IPS-18a (cell line): ENCODE measurements around the gene IQGAP2.

Experiments used
- H3K27ac ChIP-seq: one replicate; pipeline ENCODE4 v1.5.1; 2013; ENCODE audit warnings: low read length
- H3K27me3 ChIP-seq: one replicate; pipeline ENCODE4 v1.6.1; 2013; ENCODE audit warnings: mild to moderate bottlenecking, low read length; ENCODE audit not compliant: control insufficient read depth, insufficient read depth
- H3K36me3 ChIP-seq: one replicate; pipeline ENCODE4 v1.6.1; 2013; ENCODE audit warnings: low read depth, low read length; ENCODE audit not compliant: control insufficient read depth
- H3K4me1 ChIP-seq: one replicate; pipeline ENCODE4 v1.6.1; 2013; ENCODE audit warnings: low read depth, low read length; ENCODE audit not compliant: control insufficient read depth
- H3K4me3 ChIP-seq: one replicate; pipeline ENCODE4 v1.5.1; 2013; ENCODE audit warnings: low read length
- H3K9ac ChIP-seq: one replicate; pipeline ENCODE4 v1.6.1; 2013; ENCODE audit warnings: mild to moderate bottlenecking, low read length, moderate library complexity
- H3K9me3 ChIP-seq: one replicate; pipeline ENCODE4 v1.6.1; 2013; ENCODE audit warnings: low read depth, low read length; ENCODE audit not compliant: control insufficient read depth

IQGAP2 gene

DNA sequence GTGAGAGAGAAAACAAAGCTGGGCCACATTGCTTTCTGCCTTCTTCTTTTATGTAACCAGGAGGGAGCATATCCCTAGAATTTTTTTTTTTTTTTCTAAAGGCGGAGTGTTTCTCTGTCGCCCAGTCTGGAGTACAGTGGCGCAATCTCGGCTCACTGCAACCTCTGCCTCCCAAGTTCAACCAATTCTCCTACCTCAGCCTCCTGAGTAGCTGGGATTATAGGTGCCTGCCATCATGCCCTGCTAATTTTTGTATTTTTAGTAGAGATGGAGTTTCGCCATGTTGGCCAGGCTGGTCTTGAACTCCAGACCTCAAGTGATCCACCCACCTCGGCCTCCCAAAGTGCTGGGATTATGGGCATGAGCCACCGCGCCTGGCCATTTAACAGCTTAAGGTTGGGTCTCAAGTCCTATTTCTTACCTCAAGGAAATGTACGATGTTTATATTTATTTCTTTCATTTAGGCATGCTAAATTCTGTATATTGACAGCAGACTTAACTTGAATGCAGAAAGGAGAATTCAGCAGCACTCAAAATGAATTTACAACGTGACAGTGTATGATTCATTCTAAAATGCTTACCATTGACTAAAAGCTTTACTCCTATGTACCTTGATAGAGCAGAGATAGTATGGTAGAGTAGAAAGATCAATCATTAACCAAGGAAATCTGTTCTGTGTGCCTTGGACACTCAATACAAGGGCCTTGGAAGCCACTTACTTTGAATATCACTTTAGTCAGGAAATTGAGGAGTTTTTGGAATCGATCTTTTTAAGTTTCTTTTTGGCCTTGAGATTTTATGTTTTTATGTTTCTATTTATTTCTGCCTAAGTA, 119.2 kb downstream of the IQGAP2 start:
- Histone ChIP-seq H3K4me3 (no peak overlapping the region), H3K9ac (no peak overlapping the region), H3K36me3 (no peaks in the 10 kb centered on the region), H3K27me3 (no peaks in the 10 kb centered on the region), H3K9me3 (no peaks in the 10 kb centered on the region), H3K4me1 (peaks cover 40% of the 10 kb centered on the region), H3K27ac (no peak overlapping the region)

DNA sequence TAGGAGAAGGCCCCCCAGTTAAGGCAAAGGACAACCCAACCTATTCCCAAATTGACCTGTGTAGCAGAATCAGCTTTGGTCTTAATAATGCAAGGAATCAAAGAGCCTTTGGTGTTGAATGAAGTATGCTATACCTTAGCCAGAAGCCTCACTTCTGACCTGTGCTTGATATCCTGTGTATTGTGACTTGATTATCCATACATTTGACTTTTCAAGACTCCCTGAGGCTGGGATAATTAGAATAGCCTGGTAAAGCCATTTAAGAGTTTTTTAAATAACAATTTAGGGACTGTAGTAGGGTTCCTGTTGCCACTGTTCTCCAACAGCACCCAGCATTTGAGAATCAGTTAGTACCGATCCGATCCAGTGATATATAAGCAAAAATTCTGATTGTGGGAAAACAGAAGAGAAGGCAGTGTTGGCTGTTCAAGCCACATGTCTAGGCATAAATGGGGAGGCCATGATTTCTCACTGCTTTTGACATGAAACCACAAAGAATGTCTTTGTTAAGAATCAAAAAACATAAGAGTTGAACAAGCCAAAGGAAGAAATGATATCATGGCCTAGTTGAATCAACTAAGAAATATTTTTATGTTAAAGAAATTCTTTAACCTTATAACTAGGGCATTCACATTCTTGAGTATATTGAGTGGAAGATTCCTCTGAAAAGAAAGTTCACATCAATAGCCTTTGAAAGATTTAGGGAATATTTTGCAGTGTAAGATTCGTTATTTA, 121.2 kb downstream of the IQGAP2 start:
- no peaks in the 10 kb centered on the region for H3K36me3 ChIP-seq
- H3K27ac ChIP-seq, result peak overlapping the region; percentile 73
- peak overlapping the region; percentile 32 for H3K4me3 ChIP-seq
- no peaks in the 10 kb centered on the region for H3K9me3 ChIP-seq
- peaks cover 45% of the 10 kb centered on the region for H3K4me1 ChIP-seq
- H3K27me3 ChIP-seq, result no peaks in the 10 kb centered on the region
- H3K9ac ChIP-seq, result no peak overlapping the region

DNA sequence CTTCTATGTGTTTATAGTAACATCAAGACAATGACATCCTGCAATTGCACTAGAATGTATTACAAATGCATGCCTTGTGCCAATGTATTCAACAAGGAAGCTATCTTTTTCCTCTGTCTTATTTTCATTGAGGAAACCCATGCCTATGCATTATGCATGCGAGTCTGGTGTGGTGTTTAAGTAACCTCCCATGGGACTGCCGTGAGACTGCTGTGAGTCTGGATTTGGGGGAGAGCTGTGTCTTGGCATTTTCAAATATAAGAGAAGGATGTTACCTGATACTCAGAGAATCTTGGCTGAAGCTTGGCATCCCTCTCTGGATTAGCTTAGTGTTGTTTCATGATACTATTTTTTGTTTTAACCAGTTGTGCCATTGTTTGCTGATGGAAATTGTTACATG, 121.8 kb downstream of the IQGAP2 start:
- H3K9me3 ChIP-seq, result no peaks in the 10 kb centered on the region
- peak overlapping the region; percentile 32 for H3K4me3 ChIP-seq
- no peak overlapping the region for H3K9ac ChIP-seq
- H3K36me3 ChIP-seq, result no peaks in the 10 kb centered on the region
- peaks cover 45% of the 10 kb centered on the region for H3K4me1 ChIP-seq
- no peaks in the 10 kb centered on the region for H3K27me3 ChIP-seq
- no peak overlapping the region for H3K27ac ChIP-seq

DNA sequence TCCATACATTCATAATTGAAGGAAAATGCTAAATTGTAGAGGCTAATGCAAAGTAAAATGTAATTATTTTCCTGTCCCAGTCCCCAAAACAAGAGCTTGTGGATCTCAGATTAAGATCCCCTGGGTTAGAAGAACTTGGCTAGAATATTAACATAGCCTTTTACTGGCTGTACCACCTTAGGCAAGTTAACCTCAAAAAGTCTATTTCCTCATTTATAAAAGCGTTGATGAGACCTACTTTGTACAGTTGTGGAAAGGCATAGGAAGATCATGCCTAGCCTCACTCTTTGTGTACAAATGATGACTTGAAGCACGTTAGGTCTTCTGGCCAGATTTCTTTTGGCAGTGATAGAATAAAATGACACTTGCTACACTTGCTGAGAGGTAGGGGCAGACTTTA, 122.9 kb downstream of the IQGAP2 start:
- Histone ChIP-seq H3K4me3 (no peak overlapping the region), H3K27ac (no peak overlapping the region), H3K27me3 (no peaks in the 10 kb centered on the region), H3K9me3 (no peaks in the 10 kb centered on the region), H3K9ac (no peak overlapping the region), H3K36me3 (no peaks in the 10 kb centered on the region), H3K4me1 (peaks cover 45% of the 10 kb centered on the region)

DNA sequence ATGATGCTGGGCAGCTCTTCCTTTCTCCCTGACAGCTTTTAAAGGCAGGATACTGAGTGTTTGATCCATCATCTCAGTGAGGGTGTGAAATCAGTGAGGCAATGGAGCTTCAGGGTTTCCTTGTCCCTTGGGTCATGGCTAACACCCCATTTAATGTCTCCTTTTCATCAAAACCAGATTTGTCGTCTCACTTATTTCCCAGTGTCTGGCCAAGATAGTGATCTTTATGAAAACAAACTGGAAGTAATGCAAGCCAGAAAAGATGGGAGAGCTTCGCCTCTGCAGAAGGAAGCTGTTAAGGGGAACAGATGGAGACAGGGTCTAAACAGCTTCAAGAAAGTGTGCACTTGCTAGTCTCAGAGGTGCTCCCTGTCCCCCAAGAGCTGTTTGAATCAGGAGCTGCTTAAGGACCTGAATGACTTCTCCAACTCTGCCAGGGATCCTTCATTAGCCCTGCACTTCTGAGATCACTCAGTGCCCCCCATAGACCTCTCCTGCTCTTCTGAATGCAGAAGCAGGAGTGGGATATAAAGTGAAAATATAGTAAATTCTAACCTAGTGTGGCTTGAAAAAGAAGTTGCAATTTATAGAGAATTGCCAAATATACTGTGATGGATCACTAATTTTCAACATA, 124.0 kb downstream of the IQGAP2 start:
- no peak overlapping the region for H3K4me3 ChIP-seq
- no peaks in the 10 kb centered on the region for H3K27me3 ChIP-seq
- no peak overlapping the region for H3K27ac ChIP-seq
- no peak overlapping the region for H3K9ac ChIP-seq
- peaks cover 45% of the 10 kb centered on the region for H3K4me1 ChIP-seq
- no peaks in the 10 kb centered on the region for H3K36me3 ChIP-seq
- H3K9me3 ChIP-seq, result no peaks in the 10 kb centered on the region

DNA sequence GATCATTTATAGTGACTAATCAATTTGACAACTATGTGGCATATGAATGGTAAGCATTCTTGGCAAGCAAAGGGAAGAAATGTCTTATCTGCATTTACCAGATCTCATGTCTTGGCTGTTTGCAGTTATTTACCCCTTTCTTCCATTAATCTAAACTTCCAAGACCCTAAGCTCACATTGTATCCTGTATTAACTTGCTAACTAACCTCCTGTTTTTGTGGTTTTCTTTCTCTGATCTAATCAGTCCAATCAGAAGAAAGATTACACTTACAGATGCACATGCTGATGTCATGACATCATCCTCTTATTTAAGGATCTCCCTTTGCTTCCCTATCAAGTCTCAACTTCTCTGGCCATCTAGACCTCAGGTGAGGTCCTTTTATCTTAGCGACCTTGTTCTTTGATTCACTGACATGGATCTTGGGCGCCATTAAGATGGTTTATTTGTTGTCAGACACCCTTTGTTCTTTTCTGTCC, 124.6 kb downstream of the IQGAP2 start:
- Histone ChIP-seq H3K4me1 (peaks cover 45% of the 10 kb centered on the region), H3K4me3 (no peak overlapping the region), H3K36me3 (no peaks in the 10 kb centered on the region), H3K9ac (no peak overlapping the region), H3K9me3 (no peaks in the 10 kb centered on the region), H3K27ac (no peak overlapping the region), H3K27me3 (no peaks in the 10 kb centered on the region)

DNA sequence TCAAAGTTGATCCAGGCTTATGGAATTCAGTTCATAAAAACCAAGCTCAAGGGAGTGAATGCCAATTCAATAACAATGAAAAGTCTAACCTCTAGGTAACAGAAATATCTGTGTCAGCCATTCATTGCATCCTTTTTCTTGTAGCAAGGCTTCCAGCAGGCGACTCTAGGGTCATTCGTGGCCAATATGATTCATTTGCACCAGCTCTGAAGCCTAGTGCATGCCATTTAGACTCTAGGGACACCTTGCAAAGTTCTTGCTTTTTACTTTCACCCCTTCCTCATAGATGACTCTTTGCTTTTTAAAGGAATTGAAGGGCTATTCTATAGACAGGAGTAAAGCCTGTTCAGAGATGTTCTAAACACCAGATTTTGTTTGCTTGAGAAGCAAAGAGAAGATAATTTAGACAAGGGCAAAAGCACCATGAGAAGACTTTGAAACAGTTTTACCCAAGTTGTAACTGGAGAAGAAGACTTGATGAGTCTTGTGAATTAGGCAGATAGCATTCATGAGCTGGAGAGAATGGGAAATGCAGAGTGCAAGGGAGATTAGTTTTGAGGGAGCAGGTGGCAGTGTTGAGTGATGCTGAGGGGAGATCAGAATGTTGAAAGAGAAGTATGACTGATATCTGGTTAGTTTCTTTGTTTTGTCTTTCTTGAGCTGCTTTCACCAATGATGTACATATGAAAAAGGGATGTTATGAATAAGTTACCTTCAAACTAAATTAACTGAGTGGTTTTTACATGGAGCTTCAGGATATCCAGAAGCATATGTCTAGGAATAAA, 125.7 kb downstream of the IQGAP2 start:
- Histone ChIP-seq H3K4me3 (no peak overlapping the region), H3K27ac (no peak overlapping the region), H3K27me3 (no peaks in the 10 kb centered on the region)

DNA sequence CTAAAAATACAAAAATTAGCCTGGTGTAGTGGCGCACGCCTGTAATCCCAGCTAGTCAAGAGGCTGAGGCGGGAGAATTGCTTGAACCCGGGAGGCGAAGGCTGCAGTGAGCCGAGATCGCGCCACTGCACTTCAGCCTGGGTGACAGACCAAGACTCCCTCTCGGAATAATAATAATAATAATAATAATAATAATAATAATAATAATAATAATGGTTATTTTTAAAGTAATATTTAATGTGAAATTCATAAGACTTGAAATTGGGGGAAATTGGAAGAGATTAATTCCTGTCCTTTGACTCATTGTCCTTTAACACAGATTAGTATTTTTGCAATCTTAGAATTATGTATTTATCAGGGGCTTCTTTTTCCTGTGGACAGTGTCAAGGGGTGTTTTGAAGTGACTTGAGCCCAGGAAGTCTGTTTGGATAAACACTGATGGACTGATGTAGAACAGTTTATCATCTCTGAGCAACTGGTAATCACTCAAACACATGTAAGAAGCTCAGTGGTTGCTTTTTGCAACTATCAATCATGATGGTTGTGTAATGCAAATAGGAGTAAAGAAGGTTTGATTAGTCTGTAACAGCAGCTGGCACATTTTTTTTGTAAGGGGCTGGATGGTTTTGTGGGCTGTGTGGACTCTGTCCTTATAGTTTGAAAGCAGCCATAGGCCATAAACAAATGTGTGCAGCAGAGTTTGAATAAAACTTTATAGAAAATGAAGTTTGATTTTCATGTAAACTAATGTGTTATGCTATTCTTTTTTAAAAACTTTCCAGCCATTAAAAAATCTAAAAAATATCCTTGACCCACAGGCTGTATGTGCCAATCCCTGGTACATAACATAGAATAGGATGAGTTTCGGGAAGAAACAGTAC, 126.6 kb downstream of the IQGAP2 start:
- no peak overlapping the region for H3K27ac ChIP-seq
- no peaks in the 10 kb centered on the region for H3K27me3 ChIP-seq
- no peak overlapping the region for H3K9ac ChIP-seq
- H3K4me1 ChIP-seq, result peaks cover 28% of the 10 kb centered on the region
- H3K9me3 ChIP-seq, result no peaks in the 10 kb centered on the region
- no peak overlapping the region for H3K4me3 ChIP-seq
- no peaks in the 10 kb centered on the region for H3K36me3 ChIP-seq

More for the DNA sequence above, 125.7 kb downstream of the IQGAP2 start:
- Histone ChIP-seq H3K9me3 (no peaks in the 10 kb centered on the region), H3K4me1 (peaks cover 38% of the 10 kb centered on the region), H3K36me3 (no peaks in the 10 kb centered on the region), H3K9ac (no peak overlapping the region)

DNA sequence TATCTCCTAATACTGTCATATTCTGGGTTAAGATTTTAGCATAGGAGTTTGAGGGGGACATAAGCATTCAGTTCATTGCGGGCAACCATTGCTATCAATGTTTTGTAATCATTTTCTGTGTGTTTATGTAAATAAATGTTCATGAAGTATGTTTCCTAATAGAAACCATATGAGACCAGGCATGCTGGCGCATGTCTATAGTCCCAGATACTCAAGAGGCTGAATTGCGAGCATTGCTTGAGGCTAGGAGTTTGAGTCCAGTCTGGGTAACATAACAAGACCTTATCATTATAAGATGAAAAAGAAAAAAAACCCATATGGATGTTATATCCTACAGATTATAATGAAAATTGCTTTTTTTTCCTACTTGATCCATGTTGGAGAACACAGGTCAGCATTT, 129.0 kb downstream of the IQGAP2 start:
- Histone ChIP-seq H3K4me1 (peaks cover 17% of the 10 kb centered on the region), H3K36me3 (no peaks in the 10 kb centered on the region), H3K27ac (no peak overlapping the region), H3K9me3 (no peaks in the 10 kb centered on the region), H3K9ac (no peak overlapping the region), H3K27me3 (no peaks in the 10 kb centered on the region), H3K4me3 (no peak overlapping the region)

DNA sequence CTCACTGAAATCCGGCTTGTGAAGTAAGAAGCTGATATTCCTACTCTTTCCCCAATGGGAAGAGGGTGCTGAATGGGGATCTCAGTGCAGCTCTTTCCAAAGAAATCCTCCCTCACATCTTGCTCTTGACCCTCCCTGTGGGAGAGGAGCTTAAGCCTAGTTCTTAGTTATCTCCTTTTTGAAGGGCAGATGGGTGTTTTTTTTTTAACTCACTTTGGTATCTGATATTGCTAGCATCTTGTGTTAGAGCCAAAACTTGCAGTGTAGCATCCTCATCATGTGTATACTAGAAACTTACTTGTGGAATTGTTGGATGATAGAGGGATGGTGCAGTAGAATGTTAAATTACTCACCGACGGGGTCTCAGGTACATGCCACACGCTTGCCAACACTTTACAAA, 129.9 kb downstream of the IQGAP2 start:
- H3K27ac ChIP-seq, result no peak overlapping the region
- no peaks in the 10 kb centered on the region for H3K36me3 ChIP-seq
- H3K4me1 ChIP-seq, result peaks cover 12% of the 10 kb centered on the region
- H3K4me3 ChIP-seq, result no peak overlapping the region
- H3K9ac ChIP-seq, result no peak overlapping the region
- no peaks in the 10 kb centered on the region for H3K27me3 ChIP-seq
- no peaks in the 10 kb centered on the region for H3K9me3 ChIP-seq
